BE2C (cell line): ENCODE data around the gene RHO.
A peak's percentile ranks its signal among the peaks of the same experiment; 100 is the strongest.
"Not testable (repeated sequence)": the region's sequence is repeated elsewhere in the genome, so short reads cannot be mapped to it uniquely, and the experiment has no call there.

Source experiments
- DNase-seq: peaks from one replicate; pipeline ENCODE4 v3.0.0-alpha.2; 2020
- H3K27me3 ChIP-seq: fragments of 250-450 bp; sonication (Bioruptor Pico); 2 replicates; pipeline ENCODE4 v1.5.1; 2020; ENCODE audit warnings: mild to moderate bottlenecking
- H3K36me3 ChIP-seq: fragments of 250-450 bp; sonication (Bioruptor Pico); 2 replicates; pipeline ENCODE4 v1.5.1; 2020; ENCODE audit warnings: mild to moderate bottlenecking
- H3K4me1 ChIP-seq: fragments of 250-450 bp; sonication (Bioruptor Pico); 2 replicates; pipeline ENCODE4 v1.5.1; 2020
- H3K4me3 ChIP-seq: 2 replicates; pipeline ENCODE4 v1.5.1; 2011; ENCODE audit warnings: low read depth, low read length
- H3K9me3 ChIP-seq: fragments of 250-450 bp; sonication (Bioruptor Pico); 2 replicates; pipeline ENCODE4 v1.5.1; 2020
- CTCF ChIP-seq: IDR thresholded peaks from 2 replicates; pipeline ENCODE4 v1.5.1; 2012; ENCODE audit warnings: mild to moderate bottlenecking, low read depth, low read length

RHO gene

GRCh38 chr3:129486664-129487035 is 41.8 kb upstream of the RHO start:
- Histone ChIP-seq H3K9me3 (no peaks in the 10 kb centered on the region), H3K4me1 (peaks cover 11% of the 10 kb centered on the region), H3K4me3 (no peak overlapping the region), H3K27me3 (no peaks in the 10 kb centered on the region), H3K36me3 (no peaks in the 10 kb centered on the region)
- DNase-seq, result no peak
- no peak for TF ChIP-seq CTCF

- Histone ChIP-seq H3K4me3 (no peak overlapping the region), H3K4me1 (peaks cover 5% of the 10 kb centered on the region), H3K36me3 (no peaks in the 10 kb centered on the region), H3K9me3 (no peaks in the 10 kb centered on the region), H3K27me3 (no peaks in the 10 kb centered on the region)
- no peak for DNase-seq
- TF ChIP-seq CTCF, result no peak
Measured at GRCh38 chr3:129487183-129487867, 41.1 kb upstream of the RHO start.

GRCh38 chr3:129487868-129488335 is 40.5 kb upstream of the RHO start:
- H3K4me1 ChIP-seq, DNase-seq: not testable (repeated sequence)

GRCh38 chr3:129489258-129489657 is 39.2 kb upstream of the RHO start:
- not testable (repeated sequence) for H3K36me3 ChIP-seq, H3K4me1 ChIP-seq, H3K9me3 ChIP-seq, DNase-seq, H3K4me3 ChIP-seq, H3K27me3 ChIP-seq

More at GRCh38 chr3:129487868-129488335, 40.5 kb upstream of the RHO start:
- H3K36me3 ChIP-seq, H3K4me3 ChIP-seq, H3K27me3 ChIP-seq, H3K9me3 ChIP-seq: not testable (repeated sequence)

- H3K4me3 ChIP-seq, result no peak overlapping the region
- no peaks in the 10 kb centered on the region for H3K27me3 ChIP-seq
- no peaks in the 10 kb centered on the region for H3K36me3 ChIP-seq
- TF ChIP-seq CTCF, result peak; percentile 97
- peak; percentile 84 for DNase-seq
- peaks cover 4% of the 10 kb centered on the region for H3K4me1 ChIP-seq
- no peaks in the 10 kb centered on the region for H3K9me3 ChIP-seq
Measured at GRCh38 chr3:129490273-129490675, 38.2 kb upstream of the RHO start.

GRCh38 chr3:129491077-129491476 is 37.4 kb upstream of the RHO start:
- not testable (repeated sequence) for H3K4me1 ChIP-seq, H3K9me3 ChIP-seq, DNase-seq, H3K4me3 ChIP-seq, H3K27me3 ChIP-seq, H3K36me3 ChIP-seq

- Histone ChIP-seq H3K4me1 (peaks cover 4% of the 10 kb centered on the region), H3K9me3 (no peaks in the 10 kb centered on the region), H3K36me3 (0 out of 2 replicates have a peak, but pooled peaks cover 2% of the 10 kb centered on the region), H3K4me3 (no peak overlapping the region), H3K27me3 (no peaks in the 10 kb centered on the region)
- DNase-seq, result no peak
- no peak for TF ChIP-seq CTCF
Measured at GRCh38 chr3:129491794-129492193, 36.6 kb upstream of the RHO start.

GRCh38 chr3:129492691-129493090 is 35.7 kb upstream of the RHO start:
- H3K9me3 ChIP-seq, result no peaks in the 10 kb centered on the region
- peaks cover 4% of the 10 kb centered on the region for H3K4me1 ChIP-seq
- no peaks in the 10 kb centered on the region for H3K27me3 ChIP-seq
- no peak overlapping the region for H3K4me3 ChIP-seq
- 0 out of 2 replicates have a peak, but pooled peaks cover 2% of the 10 kb centered on the region for H3K36me3 ChIP-seq
- no peak for DNase-seq
- TF ChIP-seq CTCF, result no peak
